GM23248 (cell line): ENCODE measurements around the gene WFS1.

Experiments
- EZH2 ChIP-seq: fragments of 200-600 bp; sonication (generic); IDR thresholded peaks from 2 replicates; pipeline ENCODE4 v1.6.1; 2018; ENCODE audit warnings: antibody characterized with exemption, mild to moderate bottlenecking; ENCODE audit not compliant: insufficient read depth, poor library complexity, severe bottlenecking
- EZH2phosphoT487 ChIP-seq: fragments of 200-600 bp; sonication (generic); IDR thresholded peaks from 2 replicates; pipeline ENCODE4 v1.6.1; 2018; ENCODE audit warnings: antibody characterized with exemption, moderate library complexity, mild to moderate bottlenecking, low read depth; ENCODE audit not compliant: insufficient read depth

- TF ChIP-seq EZH2phosphoT487 (no peak), EZH2 (no peak)
These were observed 77.9 kb downstream of the WFS1 start for GRCh38 chr4:6347511-6348045.
